Stimulated activated CD4-positive, alpha-beta T cell treated with anti-CD3 and anti-CD28 coated beads, Interleukin-15, amount 100 ng/mL, for 24 hours (primary cell): ENCODE measurements around the gene SLC39A13.

Source experiments
- DNase-seq: peaks from one replicate; pipeline ENCODE4 v3.0.0-alpha.2; 2020

SLC39A13 gene

GRCh38 chr11:47461876-47462275, 53.5 kb downstream of the SLC39A13 start:
- DNase-seq: no peak

DNA sequence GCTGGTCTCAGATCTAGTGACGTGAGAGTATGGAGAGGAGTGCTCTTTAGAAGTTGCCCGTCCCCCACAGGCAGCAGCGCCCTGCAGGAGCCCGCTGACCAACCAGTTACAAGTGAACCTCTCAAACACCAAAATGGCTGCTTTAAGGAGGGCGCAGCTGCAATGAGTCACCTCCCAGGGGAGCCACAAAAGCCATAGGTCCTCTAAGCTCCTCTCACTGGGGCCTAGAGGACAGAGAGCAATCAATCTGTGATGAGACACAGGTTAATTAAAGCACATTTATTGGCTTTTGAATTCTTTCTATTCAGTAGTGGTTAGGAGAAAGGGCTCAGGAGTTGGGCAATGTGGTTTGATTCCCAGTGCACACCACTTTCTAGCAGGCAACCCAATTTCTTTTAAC, 56.1 kb downstream of the SLC39A13 start:
- no peak for DNase-seq
